NCI-H1417 (cell line): ENCODE measurements around the gene TCEAL3.
"Not testable (repeated sequence)": the region's sequence is repeated elsewhere in the genome, so short reads cannot be mapped to it uniquely, and the experiment has no call there.

Experiments
- DNase-seq, 3 experiments: peaks; one replicate each; lab custom pipeline; 2025; lab: John Stamatoyannopoulos, UW

Gene TCEAL3, protein sequence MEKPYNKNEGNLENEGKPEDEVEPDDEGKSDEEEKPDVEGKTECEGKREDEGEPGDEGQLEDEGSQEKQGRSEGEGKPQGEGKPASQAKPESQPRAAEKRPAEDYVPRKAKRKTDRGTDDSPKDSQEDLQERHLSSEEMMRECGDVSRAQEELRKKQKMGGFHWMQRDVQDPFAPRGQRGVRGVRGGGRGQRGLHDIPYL

DNA sequence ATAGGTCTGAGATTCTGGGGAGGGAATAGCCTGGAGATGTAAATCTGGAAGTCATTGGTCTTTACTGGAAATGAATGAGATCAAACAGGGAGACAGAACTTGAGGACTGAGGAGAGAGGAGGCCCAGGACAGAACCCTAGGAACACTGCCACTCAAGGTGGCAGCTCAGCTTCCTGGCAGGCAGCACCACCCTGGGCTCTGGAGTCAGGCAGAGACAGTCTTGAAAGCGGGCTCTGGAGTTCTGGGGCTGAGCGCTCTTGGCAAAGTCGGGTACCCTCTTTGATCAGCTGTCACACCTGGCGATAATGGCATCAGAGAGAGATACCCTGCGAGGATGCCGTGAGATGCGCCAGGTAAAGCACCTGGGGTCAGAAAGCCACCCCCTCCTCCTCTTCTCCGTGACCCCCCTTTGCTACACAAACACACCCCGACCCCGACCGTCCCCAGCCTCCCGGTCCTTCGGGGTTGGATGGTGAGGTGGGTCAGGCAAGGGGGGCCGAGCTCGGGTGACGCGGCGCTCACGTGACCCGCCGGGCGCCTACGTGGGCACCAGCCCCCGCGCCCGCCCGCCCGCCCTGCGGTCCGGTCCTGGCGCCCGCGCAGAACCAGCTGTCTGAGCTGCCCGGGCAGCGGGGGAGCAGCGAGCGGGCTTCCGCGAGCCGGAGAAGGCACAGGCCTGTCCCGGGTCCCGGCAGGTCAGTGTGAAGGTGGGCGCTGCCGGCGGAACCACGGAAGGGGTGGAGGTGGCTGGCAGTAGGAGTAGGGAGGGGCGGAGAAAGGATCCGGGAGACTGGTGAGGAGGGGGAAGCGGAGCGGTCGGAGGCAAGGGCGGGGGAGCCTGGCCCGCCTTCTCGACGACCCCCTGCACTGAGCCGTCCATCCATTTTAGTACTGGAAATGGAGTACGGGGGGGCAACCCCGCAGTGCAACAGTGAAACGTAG is at the start of gene TCEAL3:
Gene TCEAL3, plus strand, starts transcription at position 600 of the 942 bp plus-strand sequence. CDS start 1,102 bp downstream, outside the sequence.
- peak; percentile 46 to 78 (median 72) for DNase-seq

DNA sequence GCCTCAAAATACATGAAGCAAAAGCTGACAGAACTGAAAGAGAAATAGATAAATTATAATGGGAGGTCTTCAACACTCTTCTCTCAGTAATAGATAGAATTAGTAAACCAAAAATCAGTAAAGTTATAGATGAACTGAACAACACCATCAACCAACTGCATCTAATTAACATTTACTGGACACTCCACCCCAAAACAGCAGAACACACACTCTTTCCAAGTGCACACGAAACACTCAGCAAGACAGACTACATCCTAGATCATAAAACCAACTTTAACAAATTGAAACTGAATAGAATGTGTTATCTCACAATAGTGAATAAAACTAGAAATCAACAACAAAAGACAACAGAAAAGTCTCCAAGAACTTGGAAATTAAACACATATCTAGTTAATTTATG is 47.5 kb upstream of the TCEAL3 start:
- no peak for DNase-seq

DNA sequence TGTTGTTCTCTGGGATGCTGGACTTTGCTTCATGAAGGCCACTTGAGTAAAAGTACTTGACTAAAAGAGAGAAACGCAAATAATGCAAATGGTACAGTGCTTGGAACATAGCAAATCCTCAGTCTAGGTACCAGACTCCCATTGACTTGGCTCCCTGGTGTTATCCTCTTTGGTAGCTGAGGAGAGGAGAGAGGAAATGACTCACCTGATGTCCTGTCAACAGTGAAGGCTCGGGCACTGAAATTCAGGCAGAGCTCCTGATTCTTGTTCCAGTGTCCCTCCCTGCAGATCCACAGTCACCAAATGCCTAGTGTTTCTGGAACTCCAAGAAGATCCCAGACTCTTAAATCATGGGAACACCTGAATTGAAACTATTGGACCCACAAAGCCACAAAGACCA is 45.0 kb upstream of the TCEAL3 start:
- no peak for DNase-seq

DNA sequence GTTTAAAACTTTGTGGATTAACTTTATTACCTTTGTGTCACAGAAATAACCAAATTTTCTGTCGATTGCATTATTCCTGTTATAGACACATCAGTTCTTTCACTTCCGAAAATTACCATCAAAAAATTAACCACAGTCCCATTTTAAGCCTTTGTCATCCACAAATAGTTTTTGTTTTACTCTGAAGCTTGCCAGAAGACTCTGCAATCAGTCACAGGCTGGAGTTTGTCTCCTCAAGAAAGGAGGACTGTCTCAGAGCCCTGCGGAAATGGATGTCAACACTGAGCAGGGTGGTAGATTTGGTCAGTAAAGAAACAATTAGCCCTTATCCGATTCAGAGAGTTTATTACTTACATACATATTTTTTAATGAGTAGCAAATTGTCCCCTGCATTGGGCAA is 42.6 kb upstream of the TCEAL3 start:
- no peak for DNase-seq

DNA sequence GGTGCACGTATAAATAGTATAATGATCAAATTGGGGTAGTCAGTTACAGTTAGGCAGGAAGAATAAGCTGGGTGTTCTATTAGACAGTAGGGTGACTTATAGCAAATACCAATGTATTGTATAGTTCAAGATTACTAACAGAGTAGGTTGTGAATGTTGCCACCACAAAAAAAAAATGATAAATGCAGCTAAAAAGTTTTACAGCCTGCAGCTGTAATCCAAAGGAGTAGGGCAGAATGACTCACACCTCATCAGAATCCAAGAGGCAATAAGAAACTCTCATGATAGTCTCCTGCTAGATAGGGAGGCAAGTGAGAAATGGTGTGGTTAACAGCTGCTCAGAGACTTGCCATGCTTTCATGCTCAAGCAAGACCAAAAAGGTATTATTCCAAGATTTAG is 42.0 kb upstream of the TCEAL3 start:
- DNase-seq, result no peak

DNA sequence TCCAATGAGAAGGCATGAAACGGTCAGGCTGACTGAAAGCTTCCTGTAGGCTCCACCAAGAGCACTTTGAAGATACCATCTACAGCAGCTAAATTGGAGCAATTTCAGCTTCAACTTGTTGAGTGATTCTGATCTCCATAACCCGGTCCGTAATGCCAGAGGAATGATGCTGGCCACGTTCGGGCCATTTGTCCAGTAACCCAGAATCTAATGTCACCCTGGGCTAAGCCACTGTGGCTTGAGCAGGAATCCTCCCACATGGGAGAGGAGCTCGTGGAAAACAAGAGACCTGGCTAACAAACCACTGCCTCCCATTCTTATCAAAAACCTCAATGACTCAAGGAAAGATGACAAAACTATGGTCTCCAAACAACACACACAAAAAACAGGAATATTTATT is 36.6 kb upstream of the TCEAL3 start:
- no peak for DNase-seq

DNA sequence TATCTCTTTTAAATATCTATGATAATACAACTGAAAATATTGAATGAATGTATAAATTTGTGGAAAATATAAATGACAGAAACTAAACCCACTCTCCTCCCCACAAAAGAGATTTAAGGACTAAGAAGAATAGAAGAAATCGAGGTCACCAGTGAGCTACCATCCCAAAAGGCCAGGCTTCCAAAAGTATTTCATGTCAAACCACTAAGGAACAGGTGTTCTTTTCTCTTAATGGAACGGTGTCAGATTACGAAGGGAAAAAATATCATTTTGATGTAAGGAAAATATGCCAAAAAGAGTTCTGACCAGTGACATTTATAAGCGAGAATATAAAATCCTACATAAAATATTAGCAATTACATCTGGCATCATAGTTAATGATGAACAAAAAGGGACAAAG is 36.0 kb upstream of the TCEAL3 start:
- DNase-seq, result no peak

DNA sequence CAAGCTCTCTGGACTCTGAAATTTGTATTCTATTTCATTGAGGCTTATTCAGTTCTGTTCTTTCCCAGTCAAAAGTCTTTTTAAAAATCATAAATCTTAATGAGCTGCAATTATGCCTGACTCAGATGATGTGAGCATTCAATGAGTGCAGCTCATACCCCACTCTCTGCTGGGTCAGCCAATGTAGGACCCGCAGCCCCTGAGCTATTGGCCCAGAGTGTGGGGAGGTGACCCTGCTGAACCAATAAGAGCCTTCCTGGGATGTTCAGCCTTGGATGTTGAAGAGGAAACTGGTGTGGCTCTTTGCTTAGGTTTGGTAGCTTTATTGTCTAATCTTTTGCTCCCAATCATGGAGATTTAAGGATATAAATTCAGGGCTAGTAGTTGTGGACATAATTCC is 34.6 kb upstream of the TCEAL3 start:
- peak in 2 of 3 experiments; percentile 4 to 25 for DNase-seq

DNA sequence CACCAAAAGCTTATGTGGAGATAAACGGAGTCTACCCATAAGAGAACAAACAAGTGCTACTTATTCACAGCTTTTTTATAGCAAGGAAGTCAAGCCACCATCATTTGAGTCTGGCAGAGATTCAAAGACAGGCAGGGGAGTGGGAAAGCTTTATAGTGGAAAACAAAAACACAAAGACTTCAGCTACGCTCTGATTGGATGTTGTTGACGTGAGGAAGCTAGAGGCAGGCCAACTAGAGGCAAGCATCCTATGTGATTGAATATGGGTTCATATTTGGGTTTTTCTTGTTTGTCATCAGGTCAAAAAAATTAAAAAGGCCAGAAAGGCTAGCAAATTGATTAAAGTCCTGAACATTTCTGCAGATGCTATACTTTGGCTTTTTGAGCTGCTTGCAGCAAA is 23.2 kb upstream of the TCEAL3 start:
- DNase-seq, result peak in 2 of 3 experiments; percentile 17 to 52

DNA sequence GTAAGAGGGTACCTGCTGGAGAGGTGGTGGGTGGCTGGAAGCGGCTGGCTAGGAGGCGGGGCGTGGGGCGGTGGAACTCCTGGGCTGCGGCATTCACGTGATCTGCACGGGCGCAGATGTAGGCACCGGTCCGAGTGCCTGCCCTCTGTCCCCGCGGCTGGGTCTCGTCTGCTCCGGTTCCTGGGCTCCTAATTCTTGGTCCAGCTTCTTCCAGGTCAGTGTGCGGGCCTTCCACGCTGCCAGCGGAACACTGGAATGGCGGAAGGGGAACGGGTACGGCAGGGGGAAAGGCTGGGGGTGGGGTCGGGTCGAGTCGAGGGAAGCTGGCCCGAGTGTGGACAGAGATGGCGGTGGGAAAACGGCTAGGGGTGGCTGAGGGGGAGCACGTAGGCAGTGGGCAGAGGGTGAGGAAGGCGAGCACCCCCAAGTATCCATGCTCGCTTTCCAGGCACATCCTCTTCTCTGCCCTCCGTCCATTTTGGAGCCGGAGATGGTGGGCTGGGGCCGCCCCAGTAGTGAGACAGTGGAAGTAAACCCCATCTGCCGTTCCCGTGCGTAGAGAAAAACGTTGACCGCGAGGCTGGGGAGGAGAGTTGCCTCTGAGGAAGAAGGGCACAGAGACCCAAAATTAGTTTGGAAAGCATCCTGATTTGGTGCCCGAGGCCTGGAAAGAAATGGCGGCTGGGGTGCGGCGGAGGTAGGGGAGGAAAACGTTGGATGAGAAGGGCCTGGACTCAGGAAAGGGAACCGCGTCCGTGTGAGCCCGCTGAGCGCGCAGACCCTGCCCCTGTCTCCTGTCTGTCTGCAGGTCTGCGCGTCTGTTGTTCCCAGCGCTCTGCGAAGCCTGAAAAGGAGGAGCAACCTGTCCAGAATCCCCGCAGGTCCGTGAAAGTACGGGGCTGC is 22.1 kb upstream of the TCEAL3 start, which contains the start of gene TCEAL4:
Gene TCEAL4, plus strand, starts transcription at position 105 of the 903 bp plus-strand sequence. CDS start 1,161 bp downstream, outside the sequence.
- DNase-seq, result peak; percentile 51 to 74 (median 63)

DNA sequence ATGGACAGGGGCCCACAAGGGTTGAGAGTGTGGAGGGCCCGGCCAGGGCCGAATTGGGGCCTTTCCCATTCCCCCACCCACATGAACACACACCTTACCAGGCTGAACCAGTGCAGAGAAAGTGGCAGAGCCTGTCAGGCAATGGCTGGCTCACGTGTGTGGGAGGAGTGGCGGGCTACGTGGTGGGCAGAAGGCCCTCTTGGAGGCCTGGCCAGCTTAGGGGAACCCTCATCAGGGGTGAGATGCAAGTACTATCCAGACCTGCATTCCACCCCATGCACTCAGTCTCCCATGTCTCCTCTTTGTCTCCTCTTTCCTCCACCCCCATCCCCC is 21.5 kb upstream of the TCEAL3 start:
- DNase-seq, result no peak

DNA sequence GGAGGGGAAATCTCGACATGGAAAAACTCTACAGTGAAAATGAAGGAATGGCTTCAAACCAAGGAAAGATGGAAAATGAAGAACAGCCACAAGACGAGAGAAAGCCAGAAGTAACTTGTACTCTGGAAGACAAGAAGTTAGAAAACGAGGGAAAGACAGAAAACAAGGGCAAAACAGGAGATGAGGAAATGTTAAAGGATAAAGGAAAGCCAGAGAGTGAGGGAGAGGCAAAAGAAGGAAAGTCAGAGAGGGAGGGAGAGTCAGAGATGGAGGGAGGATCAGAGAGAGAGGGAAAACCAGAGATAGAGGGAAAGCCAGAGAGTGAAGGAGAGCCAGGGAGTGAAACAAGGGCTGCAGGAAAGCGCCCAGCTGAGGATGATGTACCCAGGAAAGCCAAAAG is 21.1 kb upstream of the TCEAL3 start:
- DNase-seq, result no peak

DNA sequence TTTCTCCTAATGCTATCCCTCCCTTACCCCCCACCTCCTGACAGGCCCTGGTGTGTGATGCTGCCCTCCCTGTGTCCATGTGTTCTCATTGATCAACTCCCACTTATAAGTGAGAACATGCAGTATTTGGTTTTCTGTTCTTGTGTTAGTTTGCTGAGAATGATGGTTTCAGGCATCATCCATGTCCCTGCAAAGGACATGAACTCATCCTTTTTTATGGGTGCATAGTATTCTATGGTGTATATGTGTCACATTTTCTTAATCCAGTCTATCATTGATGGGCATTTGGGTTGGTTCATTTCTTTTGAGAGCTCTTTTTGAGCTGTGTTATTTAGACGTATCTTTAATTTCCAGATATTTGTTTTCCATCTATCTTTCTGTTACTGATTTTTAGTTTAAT is 15.5 kb upstream of the TCEAL3 start:
- not testable (repeated sequence) for DNase-seq

DNA sequence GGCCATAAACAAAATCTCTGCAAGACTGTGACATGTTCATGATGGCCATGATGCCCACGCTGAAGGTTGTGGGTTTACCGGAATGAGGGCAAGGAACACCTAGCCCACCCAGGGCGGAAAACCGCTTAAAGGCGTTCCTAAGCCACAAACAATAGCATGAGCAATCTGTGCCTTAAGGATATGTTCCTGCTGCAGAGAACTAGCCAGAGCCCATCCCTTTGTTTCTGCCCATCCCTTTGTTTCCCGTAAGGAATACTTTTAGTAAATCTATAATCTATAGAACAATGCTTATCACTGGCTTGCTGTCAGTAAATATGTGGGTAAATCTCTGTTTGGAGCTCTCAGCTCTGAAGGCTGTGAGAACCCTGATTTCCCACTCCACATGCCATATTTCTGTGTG is 12.6 kb upstream of the TCEAL3 start:
- DNase-seq, result not testable (repeated sequence)

DNA sequence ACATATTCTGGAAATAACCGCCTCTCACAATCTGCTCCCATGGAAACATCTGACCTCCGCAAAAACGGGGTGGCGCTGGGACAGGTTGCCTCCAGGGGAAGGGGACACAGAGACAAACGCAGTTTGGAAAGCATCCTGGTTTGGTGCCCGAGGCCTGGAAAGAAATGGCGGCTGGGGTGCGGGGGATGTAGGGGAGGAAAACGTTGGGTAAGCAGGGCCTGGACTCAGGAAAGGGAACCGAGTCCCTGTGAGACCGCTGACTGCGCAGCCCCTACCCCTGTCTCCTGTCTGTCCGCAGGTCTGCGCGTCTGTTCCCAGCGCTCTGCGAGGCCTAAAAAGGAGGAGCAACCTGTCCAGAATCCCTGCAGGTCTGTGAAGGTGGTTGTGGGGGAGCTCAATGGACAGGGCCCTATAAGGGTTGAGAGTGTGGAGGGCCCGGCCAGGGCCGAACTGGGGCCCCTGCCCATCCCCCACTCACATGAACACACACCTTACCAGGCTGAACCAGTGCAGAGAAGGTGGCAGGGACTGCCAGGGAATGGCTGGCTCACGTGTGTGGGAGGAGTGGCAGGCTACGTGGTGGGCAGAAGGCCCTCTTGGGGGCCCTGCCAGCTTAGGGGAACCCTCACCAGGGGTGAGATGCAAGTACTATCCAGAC is 672 bp downstream of the TCEAL3 start:
- DNase-seq, result peak in 1 of 3 experiments; percentile 55

DNA sequence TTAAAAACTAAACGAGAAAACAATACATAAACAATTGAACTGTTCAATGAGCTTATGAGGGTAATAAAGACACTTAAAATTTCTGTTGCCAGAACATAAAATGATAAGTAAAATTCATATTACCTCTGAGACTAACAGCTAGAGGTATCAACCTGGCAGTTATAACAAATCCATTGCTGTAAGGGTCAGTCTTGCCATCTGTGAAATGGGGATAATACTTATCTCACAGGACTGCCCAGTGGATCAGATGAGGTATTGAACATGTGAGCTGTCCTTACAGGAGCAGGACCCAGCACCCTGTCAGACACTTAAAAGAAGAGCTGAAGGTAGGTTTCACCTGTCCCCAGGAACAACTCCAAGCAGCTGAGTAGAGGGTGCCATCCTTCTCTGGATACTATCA is 2.5 kb downstream of the TCEAL3 start:
- no peak for DNase-seq

DNA sequence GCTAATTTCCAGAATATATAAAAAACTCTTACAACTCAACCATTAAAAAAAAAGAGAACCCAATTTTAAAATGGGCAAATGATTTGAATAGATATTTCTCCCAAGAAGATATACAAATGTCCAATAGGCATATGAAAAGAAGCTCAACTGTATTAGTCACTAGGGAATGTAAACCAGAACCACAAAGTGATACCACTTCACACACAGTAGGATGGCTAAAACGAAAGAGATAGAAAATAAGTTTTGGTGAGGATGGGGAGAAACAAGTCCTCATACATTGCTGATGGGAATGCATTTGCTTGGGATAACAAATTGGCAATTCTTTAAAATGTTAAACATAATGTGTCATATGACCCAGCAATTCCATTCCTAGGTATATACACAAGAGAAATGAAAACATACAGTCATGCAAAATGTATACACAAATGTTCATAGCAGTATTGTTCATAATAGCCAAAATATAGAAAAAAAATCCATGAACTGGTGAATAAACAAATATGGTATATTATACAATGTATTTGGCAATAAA is 5.7 kb downstream of the TCEAL3 start:
- no peak for DNase-seq

DNA sequence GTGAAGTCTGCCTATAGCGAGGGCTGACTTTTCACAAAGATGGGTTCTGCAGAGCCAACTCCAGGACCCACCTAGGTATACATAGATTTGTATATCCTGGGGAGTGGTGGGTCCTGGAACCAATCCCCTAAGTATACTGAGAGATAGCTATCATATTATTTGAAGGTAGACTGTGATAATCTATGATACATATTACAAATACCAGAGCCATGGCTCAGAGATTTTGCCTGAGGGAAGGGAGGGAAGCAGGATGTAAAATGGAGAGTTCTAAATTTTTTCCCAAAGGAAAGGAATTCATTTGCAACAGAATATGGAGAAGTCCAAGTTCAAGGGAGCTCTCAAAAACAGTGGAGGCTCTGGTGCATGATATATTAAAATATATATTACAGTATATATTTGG is 7.2 kb downstream of the TCEAL3 start:
- no peak for DNase-seq

DNA sequence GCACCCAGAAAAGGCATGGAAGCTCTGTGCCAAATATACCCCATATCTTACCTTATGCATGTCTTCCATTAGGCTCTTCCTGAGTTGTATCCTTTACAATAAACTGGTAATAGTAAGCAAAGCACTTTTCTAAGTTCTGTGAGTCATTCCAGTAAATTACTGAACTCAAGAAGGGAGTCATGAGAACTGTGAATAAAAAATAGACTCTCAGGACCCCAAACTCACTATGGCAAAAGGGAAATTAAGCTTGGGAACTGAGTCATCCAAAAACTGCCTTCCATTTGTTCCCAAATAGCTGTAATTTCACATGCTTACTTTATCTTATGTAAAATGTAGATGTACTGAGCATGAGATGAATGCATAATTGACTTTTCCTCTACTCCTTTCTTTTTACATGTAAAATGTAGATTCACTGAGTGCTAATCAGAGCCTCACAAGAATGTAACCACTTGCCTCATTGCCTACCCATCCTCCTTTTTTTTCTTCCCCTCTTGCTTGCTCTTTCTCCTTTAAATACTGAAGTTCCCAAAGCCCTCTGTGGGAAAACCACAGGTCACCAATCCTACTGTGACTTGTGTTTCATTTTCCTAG is 8.1 kb downstream of the TCEAL3 start:
- no peak for DNase-seq

DNA sequence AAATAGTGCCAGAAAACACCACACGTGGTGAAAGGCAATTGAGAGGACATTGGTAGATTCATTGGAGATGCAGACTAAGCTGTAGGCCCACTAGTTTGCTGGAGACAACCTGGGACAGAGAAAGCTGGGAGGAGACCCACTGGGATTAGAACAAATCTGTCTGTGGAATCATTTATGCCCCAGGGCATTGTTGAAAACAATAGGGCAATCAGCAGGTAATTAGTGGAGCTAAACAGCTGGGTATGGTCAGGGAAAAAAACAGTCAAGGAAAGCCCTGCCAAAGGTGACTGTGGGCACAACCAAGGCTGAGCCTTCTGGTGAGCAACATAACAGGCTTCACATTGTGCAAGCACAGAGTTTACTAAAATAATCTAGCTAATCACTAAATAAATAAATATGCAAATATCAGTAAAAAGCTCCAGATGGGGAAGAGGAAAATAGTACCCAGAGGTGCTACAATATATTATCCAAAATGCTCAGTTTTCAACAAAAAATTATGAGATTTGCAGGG is 9.0 kb downstream of the TCEAL3 start:
- DNase-seq, result peak in 1 of 3 experiments; percentile 15

DNA sequence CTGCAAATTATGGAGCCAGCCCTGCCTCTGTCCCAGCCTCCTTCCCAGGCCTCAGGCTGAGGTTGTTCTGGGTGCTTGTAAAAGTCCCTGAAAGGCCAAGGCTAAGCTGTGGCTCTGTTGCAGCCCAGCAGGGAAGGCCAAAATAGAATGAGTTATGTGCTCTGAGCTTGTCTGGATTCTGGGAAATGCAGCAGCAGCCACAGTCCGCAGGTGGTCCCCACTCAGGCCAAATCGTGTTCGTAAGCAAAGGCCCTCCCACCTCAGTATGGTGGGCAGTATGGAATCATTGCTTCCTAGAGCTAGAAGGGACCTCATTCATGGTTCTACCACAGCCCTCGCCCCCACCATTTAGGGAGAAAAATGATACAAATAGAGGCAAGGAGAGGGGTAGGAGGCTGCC is 16.3 kb downstream of the TCEAL3 start:
- peak in 1 of 3 experiments; percentile 16 for DNase-seq
